ENCODE data around the gene SCG5.

Gene SCG5

DNA sequence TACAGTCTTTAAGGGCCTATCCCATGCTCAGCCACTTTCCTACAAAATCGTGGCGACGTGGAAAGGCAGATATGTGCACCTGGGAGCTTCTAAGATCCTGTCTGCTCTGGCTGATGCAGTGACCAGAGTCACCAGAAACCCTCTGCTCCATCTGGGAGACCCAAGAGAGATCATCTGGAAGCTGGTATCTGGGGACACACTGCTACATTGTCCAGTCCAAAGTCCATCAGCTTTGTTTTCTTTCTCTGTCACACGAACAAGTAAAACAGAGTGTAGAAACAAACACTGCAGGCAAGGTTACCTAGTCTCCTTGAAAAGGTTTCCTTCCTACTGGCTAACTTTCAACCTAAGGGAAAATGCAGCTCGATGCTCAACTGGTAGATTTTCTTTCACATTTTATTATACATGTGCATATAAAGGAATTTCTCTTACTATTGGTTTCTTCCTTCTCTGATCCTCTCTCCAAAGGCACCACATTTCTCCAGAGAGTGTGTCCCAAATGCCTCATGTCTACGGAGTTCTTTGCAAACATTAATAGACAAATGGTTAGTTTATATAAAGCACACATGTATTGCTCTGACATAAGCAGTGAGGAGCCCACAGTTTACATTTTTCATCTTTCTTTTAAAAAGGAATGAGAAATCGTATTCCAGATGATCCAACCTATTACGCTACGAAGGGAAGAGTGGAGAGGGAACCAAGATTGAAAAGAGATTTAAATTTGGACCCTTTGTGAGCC, 68.0 kb downstream of the SCG5 start:
- TF ChIP-seq, protein P1, sequence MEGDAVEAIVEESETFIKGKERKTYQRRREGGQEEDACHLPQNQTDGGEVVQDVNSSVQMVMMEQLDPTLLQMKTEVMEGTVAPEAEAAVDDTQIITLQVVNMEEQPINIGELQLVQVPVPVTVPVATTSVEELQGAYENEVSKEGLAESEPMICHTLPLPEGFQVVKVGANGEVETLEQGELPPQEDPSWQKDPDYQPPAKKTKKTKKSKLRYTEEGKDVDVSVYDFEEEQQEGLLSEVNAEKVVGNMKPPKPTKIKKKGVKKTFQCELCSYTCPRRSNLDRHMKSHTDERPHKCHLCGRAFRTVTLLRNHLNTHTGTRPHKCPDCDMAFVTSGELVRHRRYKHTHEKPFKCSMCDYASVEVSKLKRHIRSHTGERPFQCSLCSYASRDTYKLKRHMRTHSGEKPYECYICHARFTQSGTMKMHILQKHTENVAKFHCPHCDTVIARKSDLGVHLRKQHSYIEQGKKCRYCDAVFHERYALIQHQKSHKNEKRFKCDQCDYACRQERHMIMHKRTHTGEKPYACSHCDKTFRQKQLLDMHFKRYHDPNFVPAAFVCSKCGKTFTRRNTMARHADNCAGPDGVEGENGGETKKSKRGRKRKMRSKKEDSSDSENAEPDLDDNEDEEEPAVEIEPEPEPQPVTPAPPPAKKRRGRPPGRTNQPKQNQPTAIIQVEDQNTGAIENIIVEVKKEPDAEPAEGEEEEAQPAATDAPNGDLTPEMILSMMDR (conservative IDR thresholded peaks at IDR 0.05; ENCODE audit: low read length) = no peak

DNA sequence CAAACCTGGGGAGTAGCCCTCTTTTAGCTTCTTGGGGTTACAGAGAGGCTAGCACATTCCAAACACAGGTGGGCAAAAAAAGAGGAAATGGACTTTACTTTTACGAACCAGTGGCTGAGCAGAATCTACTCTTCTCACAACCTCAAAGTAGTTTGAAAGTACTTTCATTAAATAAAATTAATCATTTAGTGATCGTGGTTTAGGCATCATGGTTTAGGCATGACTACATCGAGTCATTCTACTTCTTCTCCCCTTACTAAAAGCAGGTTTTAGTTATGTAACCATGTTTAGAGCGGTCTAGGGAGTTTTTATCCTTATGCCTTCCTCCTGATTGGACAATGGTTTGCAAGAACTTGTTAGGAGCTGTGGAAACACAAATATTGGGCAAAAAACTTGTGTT, 73.8 kb downstream of the SCG5 start:
- peak; percentile 73 for DNase-seq (ENCODE audit: low read depth)

More for the DNA sequence above, 68.0 kb downstream of the SCG5 start:
- DNase-seq (ENCODE audit: low read depth) = no peak
- H3K4me3 ChIP-seq (ENCODE audit: low read length) = no peak overlapping the region

DNA sequence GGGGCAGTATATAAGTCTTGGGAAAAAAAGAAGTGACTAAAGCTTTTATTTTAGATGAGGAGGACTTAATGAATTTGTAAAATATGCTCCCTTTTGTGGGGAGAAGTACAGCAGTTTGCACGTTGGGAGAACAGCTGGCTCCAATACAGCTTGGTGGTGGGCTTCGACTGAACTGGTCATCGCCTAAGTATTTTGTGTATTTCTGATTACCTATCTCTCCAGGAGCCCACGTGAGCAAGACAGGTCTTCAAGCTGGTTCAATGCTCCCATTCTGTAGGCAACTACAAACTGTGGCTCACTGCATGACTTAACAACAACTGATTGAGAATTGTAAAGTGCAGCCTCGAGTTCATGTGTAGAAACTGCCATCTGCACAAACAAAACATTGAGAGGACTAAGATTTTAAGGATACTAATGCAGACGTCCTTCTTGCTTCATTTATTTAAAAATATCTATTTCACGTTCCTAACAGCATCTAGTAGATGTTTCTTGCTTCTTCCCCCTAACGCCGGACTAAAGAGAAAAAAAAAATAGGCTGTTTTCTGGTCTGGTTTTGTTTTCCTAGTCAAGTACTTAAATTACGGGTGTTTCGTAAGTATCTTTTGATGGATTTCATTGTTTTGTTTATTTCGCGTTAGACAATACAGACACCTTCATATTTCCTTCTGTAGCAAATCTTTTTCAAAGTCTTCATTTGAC, 74.9 kb downstream of the SCG5 start:
- TF ChIP-seq, protein P1 (conservative IDR thresholded peaks at IDR 0.05; ENCODE audit: low read length) = no peak
- no peak for DNase-seq (ENCODE audit: low read depth)
- peak overlapping the region; percentile 94 for H3K4me3 ChIP-seq (ENCODE audit: low read length)

More for the DNA sequence above, 73.8 kb downstream of the SCG5 start:
- H3K4me3 ChIP-seq (ENCODE audit: low read length) = no peak overlapping the region
- TF ChIP-seq, protein P1 (conservative IDR thresholded peaks at IDR 0.05; ENCODE audit: low read length) = no peak

DNA sequence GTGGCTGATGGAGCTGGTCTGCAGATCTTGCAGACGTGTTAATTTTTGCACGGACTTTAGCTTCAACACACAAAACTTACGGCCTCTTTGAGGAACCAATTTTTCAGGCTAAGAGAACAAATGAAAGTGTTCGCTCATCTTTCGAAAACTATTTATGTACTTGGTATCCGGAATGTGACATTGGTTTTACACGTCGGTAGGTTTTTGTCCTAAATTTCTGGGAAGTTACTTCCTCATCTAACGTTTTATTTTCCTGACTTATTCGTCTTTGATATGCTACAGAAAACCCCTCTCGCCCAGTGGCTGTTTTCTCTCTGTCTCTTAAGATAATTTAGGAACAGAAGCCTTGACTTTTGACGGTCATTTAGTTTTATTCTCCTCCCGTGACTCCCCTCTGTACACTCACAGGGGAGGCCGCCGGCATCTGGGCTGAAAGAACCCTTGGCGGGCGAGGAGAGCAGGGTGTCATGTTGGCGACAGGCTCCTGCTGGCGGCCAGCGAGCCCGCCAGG, 75.5 kb downstream of the SCG5 start:
- H3K4me3 ChIP-seq (ENCODE audit: low read length) = peak overlapping the region; percentile 94
- TF ChIP-seq, protein P1 (conservative IDR thresholded peaks at IDR 0.05; ENCODE audit: low read length) = no peak
- DNase-seq (ENCODE audit: low read depth) = no peak

DNA sequence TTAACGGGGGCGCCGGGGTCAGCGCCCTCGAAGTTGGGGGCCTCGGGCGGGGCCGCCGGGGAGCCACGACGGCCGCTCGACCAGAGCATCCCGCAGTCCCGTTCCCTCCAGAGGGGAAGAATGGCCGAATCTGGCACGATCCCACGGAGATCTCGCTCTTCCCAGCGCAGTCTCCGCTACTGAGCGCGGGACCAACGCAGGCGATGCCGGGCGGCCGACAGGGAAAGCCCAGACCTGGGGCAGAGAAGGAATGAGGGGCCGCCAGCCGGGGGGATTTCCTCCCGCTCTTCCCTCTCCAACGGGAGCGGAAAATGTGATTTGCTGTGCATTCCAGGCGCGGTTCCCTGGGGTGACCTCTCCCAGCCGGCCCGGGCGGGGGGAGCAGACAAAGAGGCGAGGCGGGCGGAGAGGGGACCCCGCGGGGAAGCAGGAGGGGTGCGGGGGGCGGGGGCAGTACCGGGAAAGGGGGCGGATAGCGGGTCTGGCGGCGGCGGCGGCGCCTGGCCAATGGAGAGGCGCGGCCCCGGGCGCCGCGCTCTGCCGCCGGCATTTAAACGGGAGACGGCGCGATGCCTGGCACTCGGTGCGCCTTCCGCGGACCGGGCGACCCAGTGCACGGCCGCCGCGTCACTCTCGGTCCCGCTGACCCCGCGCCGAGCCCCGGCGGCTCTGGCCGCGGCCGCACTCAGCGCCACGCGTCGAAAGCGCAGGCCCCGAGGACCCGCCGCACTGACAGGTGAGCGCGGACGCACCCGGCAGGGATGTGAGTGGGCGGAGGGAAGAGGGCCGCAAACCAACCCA, 76.1 kb downstream of the SCG5 start, which contains the start of gene GREM1:
Gene GREM1 (plus strand): TSS at position 579 of the 801 bp plus-strand sequence. CDS start 12,687 bp downstream, outside the sequence.
- peak within 1 kb of the TSS; percentile 94 for H3K4me3 ChIP-seq (ENCODE audit: low read length)
- TF ChIP-seq, protein P1 (conservative IDR thresholded peaks at IDR 0.05; ENCODE audit: low read length) = no peak
- DNase-seq (ENCODE audit: low read depth) = peak; percentile 86

DNA sequence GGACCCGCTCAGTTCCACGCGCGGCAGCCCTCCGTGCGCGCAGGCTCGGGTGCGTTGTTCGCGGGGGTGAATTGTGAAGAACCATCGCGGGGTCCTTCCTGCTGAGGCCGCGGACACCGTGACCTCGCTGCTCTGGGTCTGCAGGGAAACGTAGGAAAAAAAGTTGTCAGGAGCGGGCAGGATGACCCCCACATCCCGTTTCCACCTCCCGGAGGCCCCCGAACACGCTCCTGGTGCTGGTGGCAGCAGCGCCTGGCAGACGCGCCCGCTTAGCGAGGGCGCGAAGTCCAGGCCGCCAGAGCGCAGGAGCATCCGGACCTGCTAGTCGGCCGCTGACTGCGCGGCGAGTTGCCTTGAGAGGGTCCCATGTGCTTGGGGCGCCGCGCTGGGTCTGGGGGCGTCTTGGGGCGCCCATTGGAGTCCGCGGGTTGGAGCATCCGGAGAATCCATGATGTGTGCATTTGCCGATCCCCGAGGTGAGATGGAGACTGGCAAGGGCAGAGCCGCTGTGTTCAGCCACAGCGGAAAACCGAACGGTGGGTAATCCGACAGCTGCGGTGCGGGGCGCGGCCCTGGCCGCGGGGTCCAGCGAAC, 76.8 kb downstream of the SCG5 start:
- no peak for DNase-seq (ENCODE audit: low read depth)
- TF ChIP-seq, protein P1 (conservative IDR thresholded peaks at IDR 0.05; ENCODE audit: low read length) = no peak
- peak overlapping the region; percentile 94 for H3K4me3 ChIP-seq (ENCODE audit: low read length)

Data from AG10803 (cell line).